SW480 (cell line): ENCODE data around the gene ABCA4.

Experiments
- DNase-seq: peaks from one replicate; pipeline ENCODE4 v3.0.0-alpha.2; 2016; ENCODE audit warnings: low spot score

Gene ABCA4

GRCh38 chr1:94027721-94028515 lies 93.0 kb downstream of the ABCA4 start:
- no peak for DNase-seq

GRCh38 chr1:94026619-94027380 lies 94.1 kb downstream of the ABCA4 start:
- no peak for DNase-seq

GRCh38 chr1:94025383-94026340 lies 95.3 kb downstream of the ABCA4 start:
- DNase-seq, result peak; percentile 60

GRCh38 chr1:94024104-94024792 lies 96.7 kb downstream of the ABCA4 start:
- DNase-seq, result no peak

- DNase-seq, result no peak
These were observed 98.3 kb downstream of the ABCA4 start for GRCh38 chr1:94022471-94023189.

- DNase-seq, result no peak
These were observed 100.0 kb downstream of the ABCA4 start for GRCh38 chr1:94020764-94021579.

GRCh38 chr1:94019327-94019726 lies 101.6 kb downstream of the ABCA4 start:
- DNase-seq, result no peak

GRCh38 chr1:94017155-94017829 lies 103.7 kb downstream of the ABCA4 start:
- DNase-seq, result peak; percentile 20

GRCh38 chr1:94015489-94015817 lies 105.5 kb downstream of the ABCA4 start:
- no peak for DNase-seq

GRCh38 chr1:94014635-94015488 lies 106.1 kb downstream of the ABCA4 start:
- DNase-seq, result peak; percentile 20

- no peak for DNase-seq
These were observed 106.9 kb downstream of the ABCA4 start for GRCh38 chr1:94014087-94014486.

- no peak for DNase-seq
These were observed 107.5 kb downstream of the ABCA4 start for GRCh38 chr1:94013367-94013878.

GRCh38 chr1:94012708-94013366 lies 108.1 kb downstream of the ABCA4 start:
- DNase-seq, result no peak

- DNase-seq, result no peak
These were observed 109.0 kb downstream of the ABCA4 start for GRCh38 chr1:94011709-94012595.

- no peak for DNase-seq
These were observed 109.8 kb downstream of the ABCA4 start for GRCh38 chr1:94011129-94011528.

- no peak for DNase-seq
These were observed 111.6 kb downstream of the ABCA4 start for GRCh38 chr1:94009304-94009703.

- DNase-seq, result no peak
These were observed 114.3 kb downstream of the ABCA4 start for GRCh38 chr1:94006604-94007003.
